Esophagus squamous epithelium (tissue), 5 donors: ENCODE measurements around the gene KLHL29. TPM values are rescaled to one million over a fixed set of nuclear protein-coding genes. Genes with fewer than 3 reads are reported as not detected.

Source experiments
- DNase-seq: peaks from one replicate; lab custom pipeline; 2025; lab: John Stamatoyannopoulos, UW
- H3K27ac ChIP-seq, 4 donors: fragments of 200-600 bp; sonication (generic); one replicate each; pipeline ENCODE4 v1.5.1; 2016 to 2019; ENCODE audit warnings: mild to moderate bottlenecking in 1 of 4
- H3K27me3 ChIP-seq, 4 donors: fragments of 200-600 bp; sonication (generic); 1 replicate in 3 of 4; 2 replicates in 1 of 4; pipeline versions ENCODE4 v1.5.1 to v1.6.0; 2017 to 2021; ENCODE audit warnings: antibody characterized with exemption in 1 of 4
- H3K36me3 ChIP-seq, 3 donors: fragments of 200-600 bp; sonication (generic); one replicate each; pipeline ENCODE4 v1.5.1; 2016 to 2019
- H3K4me1 ChIP-seq, 3 donors: fragments of 200-600 bp; sonication (generic); one replicate each; pipeline ENCODE4 v1.5.1; 2017 to 2019
- H3K4me3 ChIP-seq, 4 donors: fragments of 200-600 bp; sonication (generic); 1 replicate in 3 of 4; 2 replicates in 1 of 4; pipeline ENCODE4 v1.5.1; 2016 to 2019; ENCODE audit warnings: mild to moderate bottlenecking in 2 of 4, moderate library complexity in 1 of 4
- H3K9me3 ChIP-seq, 3 donors: fragments of 200-600 bp; sonication (generic); one replicate each; pipeline ENCODE4 v1.5.1; 2016 to 2019
- POLR2A ChIP-seq, 4 donors: fragments of 450-650 bp; IDR thresholded peaks; one replicate each; pipeline ENCODE4 v1.6.1; 2017; ENCODE audit warnings: antibody characterized with exemption in 4 of 4, mild to moderate bottlenecking in 4 of 4, moderate library complexity in 3 of 4
- WGBS, 2 donors: methylation state at CpG; one replicate each; pipeline ENCODE4 v1.1.5; 2018; 5-methylcytosine and 5-hydroxymethylcytosine counted together
- intact Hi-C: fragments of 100-400 bp; cut with DNase I; formaldehyde crosslinking; loops from one replicate; pipeline ENCODE4 v1.15.0; 2022
- total RNA-seq, 4 donors: library from RNA; depleted of rRNA; stranded (reverse); fragments of >200 nt; gene quantifications; one replicate each; pipeline ENCODE4 v1.1.0, GENCODE V29; 2016
- TF ChIP-seq, protein P1 (sequence below), 6 experiments: fragments of 450-650 bp in 4 of 6; fragments of 200-600 bp in 2 of 6; sonication (generic) in 2 of 6; IDR thresholded peaks; one replicate each; pipeline ENCODE4 v1.5.1; 2016 to 2019; ENCODE audit warnings: antibody characterized with exemption in 6 of 6, mild to moderate bottlenecking in 4 of 6, moderate library complexity in 4 of 6
- donor health status: DM: yes; HTN: yes; CAD: no.

Gene KLHL29
- total RNA-seq, 4 donors from 2014 or later, result 3.4 to 11.8 (median 5.9) TPM

DNA sequence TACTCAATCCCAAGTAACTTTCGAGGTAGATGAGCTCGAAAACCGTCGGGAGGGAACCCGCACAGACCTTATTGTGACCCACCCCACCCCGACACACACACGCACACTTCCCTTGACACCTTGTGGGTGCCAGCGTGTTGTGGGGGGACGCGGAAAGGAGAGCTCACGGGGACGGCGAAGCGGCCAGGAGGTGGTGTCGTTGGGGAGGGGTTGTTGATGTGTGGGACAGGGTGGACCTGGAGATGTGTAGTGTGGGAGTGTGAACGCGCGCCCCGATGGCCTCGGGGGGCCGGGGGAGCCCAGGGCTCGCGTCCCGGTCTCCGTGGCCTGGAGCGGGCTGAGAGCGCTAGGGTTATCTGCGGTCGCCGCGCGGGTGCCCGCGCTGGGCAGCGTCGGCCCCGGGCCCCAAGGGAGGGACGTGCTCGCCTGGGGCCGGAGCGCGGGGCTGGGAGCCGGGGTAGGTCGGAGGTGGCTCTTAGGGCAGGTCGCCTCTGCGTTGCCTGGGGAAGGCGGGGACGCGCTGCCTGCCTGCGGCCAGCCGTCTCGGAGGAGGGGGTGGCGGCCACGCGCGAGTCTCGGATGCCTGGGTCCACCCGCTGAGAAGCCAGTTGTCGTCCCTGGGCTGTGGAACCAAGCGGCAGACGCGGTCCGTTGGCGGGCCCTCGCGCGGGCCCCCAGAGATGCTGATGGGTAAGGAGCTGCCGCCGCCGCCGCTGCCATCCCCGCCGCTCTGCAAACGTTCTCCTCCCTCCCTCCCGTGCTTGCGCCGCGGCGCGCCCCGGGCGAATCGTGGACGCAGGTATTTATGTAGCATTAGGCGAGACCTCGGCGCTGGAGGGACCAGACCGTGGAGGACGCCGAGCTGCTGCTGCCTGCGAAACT lies 1.6 kb downstream of the KLHL29 start:
- Histone ChIP-seq H3K27me3 (peaks cover 0 to 55% (median 0%) of the 10 kb centered on the region in 4 donors), H3K4me1 (peaks cover 11 to 44% (median 19%) of the 10 kb centered on the region in 3 donors), H3K4me3 (peak overlapping the region; percentile 63 to 80 (median 75)), H3K27ac (peak overlapping the region; percentile 55 to 87 (median 84)), H3K36me3 (no peaks in the 10 kb centered on the region), H3K9me3 (no peaks in the 10 kb centered on the region)
- intact Hi-C loops, result no loop called here
- 0 to 1% methylated on average over 7 to 29 of the region's 91 CpGs for WGBS, 2 donors
- no peak for DNase-seq
- TF ChIP-seq, protein P1, sequence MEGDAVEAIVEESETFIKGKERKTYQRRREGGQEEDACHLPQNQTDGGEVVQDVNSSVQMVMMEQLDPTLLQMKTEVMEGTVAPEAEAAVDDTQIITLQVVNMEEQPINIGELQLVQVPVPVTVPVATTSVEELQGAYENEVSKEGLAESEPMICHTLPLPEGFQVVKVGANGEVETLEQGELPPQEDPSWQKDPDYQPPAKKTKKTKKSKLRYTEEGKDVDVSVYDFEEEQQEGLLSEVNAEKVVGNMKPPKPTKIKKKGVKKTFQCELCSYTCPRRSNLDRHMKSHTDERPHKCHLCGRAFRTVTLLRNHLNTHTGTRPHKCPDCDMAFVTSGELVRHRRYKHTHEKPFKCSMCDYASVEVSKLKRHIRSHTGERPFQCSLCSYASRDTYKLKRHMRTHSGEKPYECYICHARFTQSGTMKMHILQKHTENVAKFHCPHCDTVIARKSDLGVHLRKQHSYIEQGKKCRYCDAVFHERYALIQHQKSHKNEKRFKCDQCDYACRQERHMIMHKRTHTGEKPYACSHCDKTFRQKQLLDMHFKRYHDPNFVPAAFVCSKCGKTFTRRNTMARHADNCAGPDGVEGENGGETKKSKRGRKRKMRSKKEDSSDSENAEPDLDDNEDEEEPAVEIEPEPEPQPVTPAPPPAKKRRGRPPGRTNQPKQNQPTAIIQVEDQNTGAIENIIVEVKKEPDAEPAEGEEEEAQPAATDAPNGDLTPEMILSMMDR (IDR thresholded peaks at IDR 0.05), result no peak
- TF ChIP-seq POLR2A (IDR thresholded peaks at IDR 0.05), result no peak

DNA sequence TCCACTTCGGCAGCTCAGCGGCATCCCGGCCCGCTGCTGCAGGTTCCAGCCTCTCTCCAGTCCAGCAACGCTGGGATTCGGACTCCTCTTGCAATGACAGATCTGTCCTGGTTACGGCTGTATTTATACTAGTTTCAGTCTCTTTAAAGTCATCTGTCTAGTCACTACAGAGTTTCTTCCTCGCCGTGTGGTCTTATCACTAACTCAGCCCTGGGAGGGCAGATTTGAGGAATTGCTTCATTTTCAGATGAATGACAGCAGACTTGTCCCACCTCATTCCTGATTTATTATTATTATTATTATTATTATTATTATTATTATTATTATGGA lies 2.2 kb downstream of the KLHL29 start:
- no peak for DNase-seq
- intact Hi-C loops, result no loop called here
- H3K36me3 ChIP-seq, result no peaks in the 10 kb centered on the region
- peak overlapping the region; percentile 63 to 80 (median 75) for H3K4me3 ChIP-seq
- no peaks in the 10 kb centered on the region for H3K9me3 ChIP-seq
- peak overlapping the region in 2 of 4 donors; percentile 82 to 86 for H3K27ac ChIP-seq
- TF ChIP-seq, protein P1 (IDR thresholded peaks at IDR 0.05), result no peak
- no peak for TF ChIP-seq POLR2A (IDR thresholded peaks at IDR 0.05)
- WGBS, 2 donors, result 4 to 14% methylated on average over 9 of the region's 9 CpGs
- H3K4me1 ChIP-seq, result peaks cover 11 to 44% (median 19%) of the 10 kb centered on the region in 3 donors
- peaks cover 0 to 49% (median 0%) of the 10 kb centered on the region in 4 donors for H3K27me3 ChIP-seq

DNA sequence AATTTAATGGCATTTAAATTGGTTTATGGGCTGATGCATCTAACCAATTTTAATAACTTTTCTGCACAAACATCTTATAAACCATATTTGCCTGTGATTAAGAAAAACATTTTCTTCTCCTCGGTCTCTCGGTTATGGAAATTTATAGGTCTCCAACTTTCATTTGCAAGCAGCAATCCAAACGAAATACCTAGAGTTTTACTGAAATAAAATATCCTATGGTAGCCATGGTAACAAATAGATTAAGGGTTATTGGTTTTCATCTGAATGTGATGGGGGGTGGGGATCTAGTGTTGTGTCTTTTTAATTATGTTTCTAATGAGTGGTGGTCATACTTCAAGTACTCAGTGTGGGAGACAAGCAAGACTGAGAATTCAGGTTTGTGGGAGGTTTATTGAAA lies 2.9 kb downstream of the KLHL29 start:
- Histone ChIP-seq H3K4me1 (peaks cover 11 to 49% (median 19%) of the 10 kb centered on the region in 3 donors), H3K27ac (no peak overlapping the region), H3K9me3 (no peaks in the 10 kb centered on the region), H3K27me3 (peaks cover 0 to 42% (median 0%) of the 10 kb centered on the region in 4 donors), H3K4me3 (no peak overlapping the region), H3K36me3 (no peaks in the 10 kb centered on the region)
- no peak for DNase-seq
- intact Hi-C loops, result no loop called here
- TF ChIP-seq, protein P1 (IDR thresholded peaks at IDR 0.05), result no peak
- TF ChIP-seq POLR2A (IDR thresholded peaks at IDR 0.05), result no peak
- WGBS, 2 donors, result 67 to 73% methylated on average over 3 of the region's 3 CpGs

DNA sequence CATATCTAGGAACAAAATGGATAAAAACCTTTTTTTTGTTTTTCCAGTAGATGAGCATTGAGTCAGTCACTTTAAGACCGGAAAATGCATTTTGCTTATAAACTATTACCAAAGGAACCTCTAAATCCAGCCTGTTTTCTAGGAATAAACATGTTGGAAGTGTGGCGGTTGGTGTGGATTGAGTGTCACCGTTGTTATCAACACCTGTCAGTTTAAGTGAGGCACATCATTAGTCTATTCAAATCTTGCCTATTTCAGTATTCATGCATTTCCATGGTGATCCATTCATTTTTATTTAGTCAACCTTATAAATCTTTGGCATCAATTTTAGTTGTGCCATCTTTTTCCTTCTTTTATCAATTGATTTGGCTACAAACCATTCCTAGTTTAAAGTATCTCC lies 3.3 kb downstream of the KLHL29 start:
- no peak overlapping the region for H3K27ac ChIP-seq
- intact Hi-C loops, result no loop called here
- no peaks in the 10 kb centered on the region for H3K36me3 ChIP-seq
- H3K4me3 ChIP-seq, result no peak overlapping the region
- H3K9me3 ChIP-seq, result no peaks in the 10 kb centered on the region
- WGBS, 2 donors, result 81 to 90% methylated on average over 3 of the region's 3 CpGs
- peaks cover 0 to 38% (median 0%) of the 10 kb centered on the region in 4 donors for H3K27me3 ChIP-seq
- no peak for DNase-seq
- peaks cover 11 to 54% (median 19%) of the 10 kb centered on the region in 3 donors for H3K4me1 ChIP-seq
- no peak for TF ChIP-seq POLR2A (IDR thresholded peaks at IDR 0.05)

DNA sequence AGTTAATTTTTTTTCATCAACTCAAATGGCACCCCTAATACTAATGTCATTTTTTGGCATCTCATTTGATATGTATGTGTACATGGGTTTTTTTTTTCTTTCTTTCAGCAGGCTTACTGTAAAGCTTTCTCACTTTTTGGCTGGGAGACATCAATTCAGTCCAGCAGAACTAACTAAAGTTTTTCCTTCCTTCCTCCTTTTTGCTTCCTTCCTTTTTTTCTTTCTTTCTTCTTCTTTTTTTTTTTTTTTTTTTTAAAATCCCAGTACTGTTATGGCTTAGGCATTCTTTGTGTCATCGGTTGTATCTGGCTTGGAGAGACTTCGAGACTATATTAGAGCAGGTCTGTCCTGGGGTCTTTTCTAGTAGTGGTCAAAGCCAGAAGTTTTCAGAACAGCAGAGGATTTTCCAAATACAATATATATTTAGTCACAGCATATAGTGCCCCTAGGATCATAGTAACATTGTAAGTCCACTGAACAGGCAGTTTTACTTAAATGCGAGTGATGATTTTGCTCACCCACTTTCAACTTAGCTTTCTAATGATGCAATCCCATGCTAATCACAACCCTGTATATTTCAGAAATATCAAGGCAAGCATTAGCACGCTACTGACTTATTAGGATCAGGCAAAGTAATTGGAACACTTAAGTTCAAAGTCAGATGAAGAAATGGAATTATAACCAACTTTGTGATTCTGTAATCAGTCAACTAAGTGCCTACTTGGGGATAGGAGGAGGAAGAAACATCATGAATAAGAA lies 4.0 kb downstream of the KLHL29 start:
- no peak for DNase-seq
- 93 to 95% methylated on average over 2 to 4 of the region's 4 CpGs for WGBS, 2 donors
- Histone ChIP-seq H3K4me3 (no peak overlapping the region), H3K9me3 (no peaks in the 10 kb centered on the region), H3K4me1 (peaks cover 11 to 60% (median 19%) of the 10 kb centered on the region in 3 donors), H3K27ac (no peak overlapping the region), H3K27me3 (peaks cover 0 to 31% (median 0%) of the 10 kb centered on the region in 4 donors), H3K36me3 (no peaks in the 10 kb centered on the region)
- intact Hi-C loops, result no loop called here
- TF ChIP-seq, protein P1 (IDR thresholded peaks at IDR 0.05), result no peak
- no peak for TF ChIP-seq POLR2A (IDR thresholded peaks at IDR 0.05)
